ENCODE measurements around the gene WWOX.

DNA sequence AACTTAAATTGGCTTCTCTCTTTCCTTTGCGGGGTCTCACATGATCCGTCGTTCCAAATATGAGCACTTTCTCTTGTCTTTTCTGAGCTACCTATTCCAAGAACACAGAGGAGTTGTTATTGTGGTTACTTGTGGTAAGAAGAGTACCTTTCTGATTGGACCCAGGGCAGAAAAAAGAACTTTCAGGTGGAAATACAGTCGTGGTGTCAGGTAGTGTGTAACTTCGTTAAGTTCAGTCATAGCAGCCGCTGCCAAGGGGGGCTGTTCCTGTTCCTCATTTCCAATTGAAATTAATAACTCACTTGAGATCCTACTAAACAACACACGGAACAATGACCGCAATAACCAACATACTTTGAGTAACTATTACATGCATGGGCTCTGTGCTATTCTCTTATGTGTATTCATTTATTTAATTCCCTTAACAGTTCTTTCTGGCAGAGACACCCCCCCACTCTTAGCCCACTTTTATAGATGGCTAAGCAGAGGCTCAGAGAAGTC lies 819.4 kb downstream of the WWOX start:
- TF ChIP-seq, protein P1, sequence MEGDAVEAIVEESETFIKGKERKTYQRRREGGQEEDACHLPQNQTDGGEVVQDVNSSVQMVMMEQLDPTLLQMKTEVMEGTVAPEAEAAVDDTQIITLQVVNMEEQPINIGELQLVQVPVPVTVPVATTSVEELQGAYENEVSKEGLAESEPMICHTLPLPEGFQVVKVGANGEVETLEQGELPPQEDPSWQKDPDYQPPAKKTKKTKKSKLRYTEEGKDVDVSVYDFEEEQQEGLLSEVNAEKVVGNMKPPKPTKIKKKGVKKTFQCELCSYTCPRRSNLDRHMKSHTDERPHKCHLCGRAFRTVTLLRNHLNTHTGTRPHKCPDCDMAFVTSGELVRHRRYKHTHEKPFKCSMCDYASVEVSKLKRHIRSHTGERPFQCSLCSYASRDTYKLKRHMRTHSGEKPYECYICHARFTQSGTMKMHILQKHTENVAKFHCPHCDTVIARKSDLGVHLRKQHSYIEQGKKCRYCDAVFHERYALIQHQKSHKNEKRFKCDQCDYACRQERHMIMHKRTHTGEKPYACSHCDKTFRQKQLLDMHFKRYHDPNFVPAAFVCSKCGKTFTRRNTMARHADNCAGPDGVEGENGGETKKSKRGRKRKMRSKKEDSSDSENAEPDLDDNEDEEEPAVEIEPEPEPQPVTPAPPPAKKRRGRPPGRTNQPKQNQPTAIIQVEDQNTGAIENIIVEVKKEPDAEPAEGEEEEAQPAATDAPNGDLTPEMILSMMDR (conservative IDR thresholded peaks at IDR 0.05; ENCODE audit: low read depth, low read length): no peak
- TF ChIP-seq RFX5 (IDR thresholded peaks at IDR 0.05; ENCODE audit: low read depth, low read length) (no peak), POLR2A (IDR thresholded peaks at IDR 0.05; ENCODE audit: low read depth, low read length) (no peak), MAZ (IDR thresholded peaks at IDR 0.05; ENCODE audit: borderline replicate concordance, low read depth, low read length) (no peak), MXI1 (IDR thresholded peaks at IDR 0.05; ENCODE audit: borderline replicate concordance, low read depth, low read length) (no peak), FOS (IDR thresholded peaks at IDR 0.05; ENCODE audit: low read depth, low read length) (no peak), BHLHE40 (IDR thresholded peaks at IDR 0.05; ENCODE audit: low read depth, low read length) (no peak), RAD21 (IDR thresholded peaks at IDR 0.05; ENCODE audit: low read length) (no peak), CEBPB (IDR thresholded peaks at IDR 0.05; ENCODE audit: low read depth, low read length) (no peak)
- TF ChIP-seq, protein P2, sequence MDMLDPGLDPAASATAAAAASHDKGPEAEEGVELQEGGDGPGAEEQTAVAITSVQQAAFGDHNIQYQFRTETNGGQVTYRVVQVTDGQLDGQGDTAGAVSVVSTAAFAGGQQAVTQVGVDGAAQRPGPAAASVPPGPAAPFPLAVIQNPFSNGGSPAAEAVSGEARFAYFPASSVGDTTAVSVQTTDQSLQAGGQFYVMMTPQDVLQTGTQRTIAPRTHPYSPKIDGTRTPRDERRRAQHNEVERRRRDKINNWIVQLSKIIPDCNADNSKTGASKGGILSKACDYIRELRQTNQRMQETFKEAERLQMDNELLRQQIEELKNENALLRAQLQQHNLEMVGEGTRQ (IDR thresholded peaks at IDR 0.05; ENCODE audit: low read depth, low read length): no peak
